HS-5 (cell line): Measurements from ENCODE around the gene NLK.
"Not testable (repeated sequence)": the region's sequence is repeated elsewhere in the genome, so short reads cannot be mapped to it uniquely, and the experiment has no call there.

Source experiments
- DNase-seq: peaks from one replicate; pipeline ENCODE4 v3.0.0-alpha.2; 2012; ENCODE audit warnings: low read depth

The NLK gene

GRCh38 chr17:28042657-28042720 is at the start of gene NLK:
TSS of gene NLK (plus strand) at chr17:28042677. CDS start at chr17:28042874, 197 bp downstream.
- DNase-seq = no peak

DNA sequence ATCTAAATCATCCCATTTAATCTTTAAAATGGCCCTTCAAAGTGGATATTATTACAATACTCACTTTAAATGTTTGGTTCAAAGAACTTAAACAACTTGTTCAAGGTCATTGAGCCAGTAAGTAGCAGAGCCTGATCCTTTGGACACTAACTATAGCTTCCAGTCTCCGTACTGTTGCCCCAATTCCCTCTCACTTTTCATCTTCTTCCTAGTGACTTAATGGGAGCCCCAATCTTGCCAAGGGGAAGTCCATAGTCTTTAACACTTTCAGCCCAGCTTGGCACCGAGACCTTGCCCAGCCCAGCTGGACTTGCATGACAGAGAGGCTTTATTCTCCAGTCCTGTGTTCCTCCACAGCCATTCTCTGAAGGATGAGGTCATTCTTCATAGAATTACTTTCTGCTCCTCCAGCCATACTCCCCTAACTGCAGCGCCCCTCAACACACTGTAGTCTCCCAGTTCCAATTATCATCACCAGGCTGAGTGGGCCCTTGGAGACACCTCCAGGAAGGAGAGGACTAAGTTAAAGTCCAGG is 49.2 kb upstream of the NLK start:
- DNase-seq = no peak

DNA sequence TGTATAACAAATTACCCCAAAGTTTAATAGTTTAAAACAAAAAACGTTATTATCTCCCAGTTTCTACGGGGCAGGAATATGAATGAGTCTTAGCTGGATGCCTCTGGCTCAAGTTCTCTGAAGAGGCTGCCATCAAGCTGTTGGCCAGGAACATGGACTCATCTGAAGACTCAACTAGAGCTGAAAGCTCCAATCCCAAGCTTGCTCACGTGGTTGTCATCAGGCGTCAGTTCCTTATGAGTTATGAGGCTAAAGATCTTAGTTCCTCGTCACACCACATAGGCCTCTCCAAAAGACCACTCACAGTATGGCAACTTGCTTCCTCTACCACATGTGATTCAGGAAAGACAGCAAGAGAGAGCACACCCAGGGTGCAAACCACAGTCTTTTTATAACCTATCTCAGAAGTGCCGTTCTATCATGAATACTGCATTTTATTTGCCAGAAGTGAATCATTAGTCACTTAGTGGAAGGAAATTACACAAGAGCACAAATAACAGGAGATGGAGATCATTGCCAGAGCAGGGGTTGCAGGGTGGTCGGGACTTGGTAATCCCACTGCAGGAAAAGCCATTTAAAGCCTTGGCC is 48.7 kb upstream of the NLK start:
- no peak for DNase-seq

- DNase-seq = no peak
Measured at GRCh38 chr17:27994586-27994985, 47.9 kb upstream of the NLK start.

GRCh38 chr17:27995554-27995953 is 46.9 kb upstream of the NLK start:
- no peak for DNase-seq

GRCh38 chr17:27996202-27997043 is 46.1 kb upstream of the NLK start:
- no peak for DNase-seq

- DNase-seq = no peak
Measured at GRCh38 chr17:27997044-27997401, 45.5 kb upstream of the NLK start.

GRCh38 chr17:27997522-27997921 is 45.0 kb upstream of the NLK start:
- no peak for DNase-seq

DNA sequence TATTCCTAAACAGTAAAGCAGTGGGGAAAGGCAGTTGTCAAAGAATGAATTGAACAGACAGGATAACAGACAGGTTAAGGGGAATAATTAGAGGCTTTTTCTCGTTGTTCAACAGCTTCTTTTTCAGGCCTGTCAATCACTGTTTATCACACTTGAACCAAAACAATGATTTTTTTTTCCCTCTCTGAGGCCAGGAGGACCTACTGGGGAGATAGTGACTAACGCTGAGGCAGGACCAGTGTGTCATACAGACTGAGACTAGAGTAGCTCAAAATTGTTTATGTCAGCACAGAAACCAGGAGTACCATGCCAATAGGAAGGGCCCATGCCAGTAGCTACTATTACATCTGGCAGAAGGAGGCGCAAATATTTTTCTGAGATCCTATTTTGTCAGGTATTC is 41.3 kb upstream of the NLK start:
- DNase-seq = no peak

- DNase-seq = no peak
Measured at GRCh38 chr17:28004344-28004743, 38.1 kb upstream of the NLK start.

GRCh38 chr17:28007925-28008324 is 34.6 kb upstream of the NLK start:
- DNase-seq = not testable (repeated sequence)

GRCh38 chr17:28008513-28008912 is 34.0 kb upstream of the NLK start:
- DNase-seq = peak; percentile 14

DNA sequence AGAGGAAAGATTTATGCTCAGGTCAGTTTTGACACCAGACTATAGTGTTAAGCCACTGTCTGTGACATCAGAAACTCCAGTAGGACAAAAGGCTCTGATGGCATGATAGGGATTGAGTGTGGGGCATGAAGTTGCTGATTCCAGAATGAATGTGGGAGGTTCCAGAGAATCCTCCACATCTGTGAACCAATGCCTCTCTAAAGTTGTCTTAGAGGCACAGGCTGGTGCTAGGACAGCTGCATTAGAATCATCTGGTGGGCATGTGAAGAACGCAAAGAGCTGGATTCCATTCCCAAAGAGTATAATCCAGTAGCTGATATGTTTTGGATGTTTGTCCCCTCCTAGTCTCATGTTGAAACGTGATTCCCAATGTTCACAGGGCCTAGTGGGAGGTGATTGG is 32.1 kb upstream of the NLK start:
- no peak for DNase-seq

DNA sequence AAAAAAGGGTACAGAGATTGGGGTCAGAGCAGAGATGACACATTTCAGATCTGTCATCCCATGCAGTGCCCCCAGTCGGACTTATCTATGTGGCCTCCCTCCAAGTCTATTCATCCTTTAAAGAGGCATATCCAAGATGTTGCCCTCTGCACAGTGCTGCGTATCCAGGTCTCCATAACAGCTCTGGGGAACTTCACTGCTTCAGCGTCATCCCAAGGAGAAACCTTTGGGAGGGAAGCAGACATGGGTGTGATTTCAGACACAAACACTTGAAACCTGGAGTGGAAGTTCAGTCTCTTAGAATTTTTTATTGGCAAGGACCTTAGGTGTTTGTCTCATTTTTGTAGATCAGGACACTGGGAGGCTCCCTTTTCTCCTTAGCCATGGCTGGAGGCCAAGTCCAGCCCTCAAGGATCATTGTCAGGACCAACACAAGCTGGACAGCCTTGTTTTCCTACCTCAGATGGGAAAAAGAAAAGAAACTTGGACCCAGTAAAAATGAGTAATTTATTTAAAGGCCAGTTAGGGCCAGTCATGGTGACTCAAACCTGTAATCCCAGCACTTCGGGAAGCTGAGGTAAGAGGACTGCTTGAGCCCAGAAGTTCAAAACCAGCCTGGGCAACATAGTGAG is 23.9 kb upstream of the NLK start:
- no peak for DNase-seq

DNA sequence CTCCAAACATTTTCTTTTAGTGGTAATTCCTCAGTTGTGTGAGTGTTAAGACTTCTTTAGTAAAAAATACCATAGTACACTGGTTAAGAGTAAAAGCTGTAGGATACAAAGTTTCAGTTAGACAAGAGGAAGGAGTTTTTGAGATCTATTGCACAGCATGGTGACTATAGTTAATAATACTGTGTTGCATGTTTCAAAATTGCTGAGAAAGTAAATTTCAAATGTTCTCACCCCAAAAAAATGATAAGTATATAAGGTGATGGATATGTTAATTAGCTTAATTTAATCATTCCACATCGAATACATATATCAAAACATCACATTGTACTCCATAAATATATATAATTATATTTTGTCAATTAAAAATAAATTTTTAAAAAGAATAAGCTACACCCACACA is 22.0 kb upstream of the NLK start:
- DNase-seq = no peak

DNA sequence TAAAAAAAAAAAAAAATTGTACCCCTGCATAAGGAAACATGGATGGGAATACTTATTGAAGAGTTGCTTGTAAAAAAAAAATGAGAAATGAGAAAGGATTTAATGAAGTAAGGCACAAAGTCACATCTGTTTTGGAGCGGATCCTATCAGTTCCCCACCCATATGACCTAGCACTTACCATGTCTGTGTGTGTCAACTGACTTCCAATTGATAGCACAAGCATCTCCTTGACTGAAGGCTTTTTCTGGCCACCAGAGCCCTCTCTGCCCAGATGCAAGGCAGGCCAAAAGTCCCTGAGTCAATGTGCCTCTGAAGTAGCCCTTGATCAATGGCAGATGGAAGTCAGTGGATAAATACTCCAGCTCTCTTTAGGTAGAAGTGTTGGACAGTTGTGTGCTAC is 13.4 kb upstream of the NLK start:
- no peak for DNase-seq

DNA sequence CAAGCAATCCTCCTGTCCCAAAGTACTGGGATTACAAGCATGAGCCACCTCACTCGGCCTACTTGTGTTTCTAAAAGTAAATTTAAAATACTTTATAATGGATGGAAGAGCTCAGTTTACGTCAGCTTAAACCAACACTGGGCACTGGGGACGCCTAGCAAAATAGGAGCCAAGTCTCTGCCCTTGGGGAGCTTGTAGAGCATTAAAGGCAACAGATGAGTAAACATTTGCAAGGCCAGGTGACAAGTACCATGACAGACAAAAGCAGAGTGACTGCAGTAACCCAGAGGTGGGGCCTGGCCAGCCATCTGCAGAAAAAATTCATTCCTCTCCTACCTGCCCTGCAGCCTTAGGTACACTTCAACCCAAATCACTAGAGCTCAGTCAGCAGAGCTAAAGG is 12.1 kb upstream of the NLK start:
- DNase-seq = no peak

DNA sequence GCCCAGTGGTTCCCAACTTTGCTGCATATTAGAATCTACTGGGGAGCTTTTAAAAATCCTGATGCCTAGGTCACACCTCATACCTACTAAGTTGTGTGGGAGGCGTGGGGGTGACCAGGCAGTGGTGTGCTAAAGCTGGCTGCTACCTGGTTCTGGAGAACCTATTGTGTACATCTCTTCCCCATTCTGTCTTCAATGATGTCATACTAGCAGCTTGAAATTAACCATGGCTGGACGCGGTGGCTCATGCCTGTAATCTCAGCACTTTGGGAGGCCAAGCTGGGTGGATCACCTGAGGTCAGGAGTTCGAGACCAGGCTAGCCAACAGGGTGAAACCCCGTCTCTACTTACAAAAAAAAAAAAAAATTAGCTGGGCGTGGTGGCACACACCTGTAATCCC is 11.3 kb upstream of the NLK start:
- no peak for DNase-seq

DNA sequence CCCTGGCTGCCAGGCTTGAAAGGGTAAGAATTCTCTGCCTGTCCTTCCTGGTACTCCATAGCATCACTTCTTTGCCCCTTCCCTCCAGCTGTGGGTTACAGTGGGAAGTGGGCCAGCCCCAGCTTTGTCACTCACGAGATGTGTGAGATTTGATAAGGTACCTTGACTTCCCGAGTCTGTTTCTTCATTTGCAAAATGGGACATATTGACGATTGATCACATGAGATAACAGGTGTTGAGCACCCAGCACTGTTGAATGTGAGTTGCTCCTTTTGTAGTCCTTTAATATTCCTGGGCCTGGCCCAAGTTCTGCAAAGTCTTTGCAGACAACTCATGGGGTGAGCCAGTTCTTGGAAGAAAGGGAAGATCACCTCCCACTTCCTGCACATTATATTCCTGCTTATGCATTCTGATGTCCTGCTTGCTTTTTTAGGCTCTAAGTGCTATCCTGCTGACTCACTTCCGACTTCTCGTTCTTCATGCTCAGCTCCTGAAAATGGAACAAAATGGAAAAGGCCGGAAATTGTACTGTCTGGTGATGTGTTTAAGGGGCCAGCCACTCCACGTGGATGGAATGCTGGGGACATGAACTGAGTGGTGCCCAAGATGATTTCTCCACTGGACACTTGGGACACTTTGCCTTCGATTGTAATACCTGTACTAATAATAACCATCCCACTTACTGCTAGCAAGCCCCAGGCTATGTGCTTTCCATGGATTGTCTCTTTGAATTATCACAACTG is 8.3 kb upstream of the NLK start:
- DNase-seq = peak; percentile 91

DNA sequence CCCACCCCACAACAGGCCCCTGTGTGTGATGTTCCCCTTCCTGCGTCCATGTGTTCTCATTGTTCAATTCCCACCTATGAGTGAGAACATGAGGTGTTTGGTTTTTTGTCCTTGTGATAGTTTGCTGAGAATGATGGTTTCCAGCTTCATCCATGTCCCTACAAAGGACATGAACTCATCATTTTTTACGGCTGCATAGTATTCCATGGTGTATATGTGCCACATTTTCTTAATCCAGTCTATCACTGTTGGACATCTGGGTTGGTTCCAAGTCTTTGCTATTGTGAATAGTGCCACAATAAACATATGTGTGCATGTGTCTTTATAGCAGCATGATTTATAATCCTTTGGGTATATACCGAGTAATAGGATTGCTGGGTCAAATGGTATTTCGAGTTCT is 7.0 kb upstream of the NLK start:
- DNase-seq = not testable (repeated sequence)

DNA sequence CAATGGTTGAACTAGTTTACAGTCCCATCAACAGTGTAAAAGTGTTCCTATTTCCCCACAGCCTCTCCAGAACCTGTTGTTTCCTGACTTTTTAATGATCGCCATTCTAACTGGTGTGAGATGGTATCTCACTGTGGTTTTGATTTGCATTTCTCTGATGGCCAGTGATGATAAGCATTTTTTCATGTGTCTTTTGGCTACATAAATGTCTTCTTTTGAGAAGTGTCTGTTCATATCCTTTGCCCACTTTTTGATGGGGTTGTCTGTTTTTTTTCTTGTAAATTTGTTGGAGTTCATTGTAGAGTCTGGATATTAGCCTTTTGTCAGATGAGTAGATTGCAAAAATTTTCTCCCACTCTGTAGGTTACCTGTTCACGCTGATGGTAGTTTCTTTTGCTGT is 6.6 kb upstream of the NLK start:
- not testable (repeated sequence) for DNase-seq

DNA sequence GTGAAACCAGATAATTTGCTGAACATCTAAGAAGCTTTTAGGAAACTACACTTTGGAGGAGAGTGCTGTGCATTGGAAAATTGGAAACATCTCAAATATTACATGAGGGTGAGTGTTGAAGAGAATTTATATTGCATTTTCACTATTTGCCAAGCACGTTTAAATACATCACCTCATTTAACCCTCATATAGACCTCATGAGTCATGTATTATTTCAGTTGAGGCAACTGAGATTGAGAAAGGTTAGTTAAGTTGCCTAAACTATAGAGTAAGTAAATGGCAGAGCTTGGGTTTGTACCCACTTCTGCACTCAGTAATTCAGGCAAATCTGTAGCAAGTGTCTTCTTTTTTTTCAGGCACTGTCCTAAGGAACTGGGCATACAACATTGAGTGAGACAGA is 3.7 kb upstream of the NLK start:
- peak; percentile 24 for DNase-seq

DNA sequence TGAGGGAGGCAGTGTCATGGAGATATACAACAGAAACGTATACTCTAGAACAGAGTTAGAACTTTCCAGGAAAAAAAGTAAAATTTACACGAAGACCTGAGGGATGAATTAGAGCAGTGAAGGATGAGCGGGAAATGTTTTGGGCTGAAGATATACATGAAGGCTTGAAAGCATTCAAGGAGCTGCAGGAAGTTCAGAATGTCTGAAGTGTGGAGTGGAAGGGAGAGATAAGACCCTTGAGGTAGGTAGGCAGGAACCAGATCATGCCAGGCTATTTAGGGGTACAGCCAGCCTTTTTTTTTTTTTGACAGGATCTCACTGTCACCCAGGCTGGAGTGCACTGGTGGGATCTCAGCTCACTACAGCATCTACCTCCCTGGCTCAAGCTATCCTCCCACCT is 3.2 kb upstream of the NLK start:
- no peak for DNase-seq
